ENCODE data around the gene SLC35C1.
"Not testable (repeated sequence)": the region's sequence is repeated elsewhere in the genome, so short reads cannot be mapped to it uniquely, and the experiment has no call there.

Gene SLC35C1

DNA sequence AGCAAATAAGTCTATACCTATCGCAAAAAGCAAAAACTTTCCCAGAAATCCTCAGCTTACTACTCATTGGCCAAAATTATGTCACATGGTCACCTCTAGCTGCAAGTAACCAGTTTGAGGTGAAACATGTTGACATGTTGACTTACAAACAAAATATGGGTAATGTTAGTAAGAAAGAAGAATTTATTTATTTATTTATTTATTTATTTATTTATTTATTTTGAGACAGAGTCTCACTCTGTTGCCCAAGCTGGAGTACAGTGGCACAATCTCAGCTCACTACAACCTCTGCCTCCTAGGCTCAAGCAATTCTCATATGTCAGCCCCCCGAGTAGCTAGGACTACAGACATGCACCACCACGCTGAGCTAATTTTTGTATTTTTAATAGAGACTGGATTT is 5.4 kb upstream of the SLC35C1 start:
- Mint-ChIP-seq H3K27ac (no peak overlapping the region), H3K27me3 (peaks cover 4% of the 10 kb centered on the region), H3K36me3 (ENCODE audit: low read depth) (peaks cover 6% of the 10 kb centered on the region), H3K4me1 (ENCODE audit: low read depth) (peaks cover 5% of the 10 kb centered on the region), H3K9me3 (no peaks in the 10 kb centered on the region), H3K4me3 (no peak overlapping the region)
- intact Hi-C loops (cut with micrococcal nuclease), result no loop called here

DNA sequence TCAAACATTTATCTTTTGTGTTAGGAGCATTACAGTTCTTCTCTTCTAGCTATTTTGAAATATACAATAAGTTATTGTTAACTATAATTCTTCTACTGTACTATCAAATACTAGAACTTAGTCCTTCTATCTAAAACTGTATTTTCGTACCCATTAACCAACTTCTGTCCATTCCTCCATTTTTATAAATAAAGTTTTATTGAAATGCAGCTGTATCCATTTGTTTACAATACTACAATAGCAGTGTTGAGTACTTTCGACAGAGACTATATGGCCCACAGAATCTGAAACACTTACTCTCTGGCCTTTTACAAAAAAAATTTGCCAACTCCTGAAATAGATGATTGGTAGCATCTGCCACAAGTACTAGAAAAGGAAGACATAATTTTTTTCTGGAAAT is 4.7 kb upstream of the SLC35C1 start:
- intact Hi-C loops (cut with micrococcal nuclease), result loop anchor here (5.0 to 10.0 kb wide), 2 partner anchors 653 to 1235 kb away; partner anchors contain the start of genes CD82 and PRDM11
- H3K36me3 Mint-ChIP-seq (ENCODE audit: low read depth), result peaks cover 13% of the 10 kb centered on the region
- H3K4me1 Mint-ChIP-seq (ENCODE audit: low read depth), result peaks cover 7% of the 10 kb centered on the region
- H3K27ac Mint-ChIP-seq, result no peak overlapping the region
- H3K4me3 Mint-ChIP-seq, result no peak overlapping the region
- H3K27me3 Mint-ChIP-seq, result peaks cover 3% of the 10 kb centered on the region
- H3K9me3 Mint-ChIP-seq, result no peaks in the 10 kb centered on the region

GRCh38 chr11:45801723-45802315 is 3.1 kb upstream of the SLC35C1 start:
- H3K4me1 Mint-ChIP-seq (ENCODE audit: low read depth), result peaks cover 22% of the 10 kb centered on the region
- intact Hi-C loops (cut with micrococcal nuclease), result loop anchor here (5.0 to 10.0 kb wide), 2 partner anchors 655 to 1237 kb away; partner anchors contain the start of genes CD82 and PRDM11
- H3K27ac Mint-ChIP-seq, result no peak overlapping the region
- no peaks in the 10 kb centered on the region for H3K9me3 Mint-ChIP-seq
- H3K4me3 Mint-ChIP-seq, result no peak overlapping the region
- H3K36me3 Mint-ChIP-seq (ENCODE audit: low read depth), result peaks cover 24% of the 10 kb centered on the region
- H3K27me3 Mint-ChIP-seq, result peaks cover 3% of the 10 kb centered on the region

- Mint-ChIP-seq H3K4me3 (no peak overlapping the region), H3K27ac (no peak overlapping the region)
- intact Hi-C loops (cut with micrococcal nuclease), result loop anchor here (5.0 to 10.0 kb wide), 2 partner anchors 655 to 1238 kb away; partner anchors contain the start of genes CD82 and PRDM11
These were observed 2.2 kb upstream of the SLC35C1 start for GRCh38 chr11:45802531-45803317.

GRCh38 chr11:45803971-45804760 is 783 bp upstream of the SLC35C1 start:
- Mint-ChIP-seq H3K9me3 (no peaks in the 10 kb centered on the region), H3K36me3 (ENCODE audit: low read depth) (peaks cover 43% of the 10 kb centered on the region), H3K27ac (peak overlapping the region; percentile 97), H3K4me1 (ENCODE audit: low read depth) (peaks cover 45% of the 10 kb centered on the region), H3K27me3 (peaks cover 3% of the 10 kb centered on the region), H3K4me3 (peak overlapping the region; percentile 90)
- intact Hi-C loops (cut with micrococcal nuclease), result loop anchor here (5.0 to 10.0 kb wide), 2 partner anchors 657 to 1239 kb away; partner anchors contain the start of genes CD82 and PRDM11

More at GRCh38 chr11:45802531-45803317, 2.2 kb upstream of the SLC35C1 start:
- H3K27me3 Mint-ChIP-seq, result peaks cover 3% of the 10 kb centered on the region
- peaks cover 31% of the 10 kb centered on the region for H3K4me1 Mint-ChIP-seq (ENCODE audit: low read depth)
- peaks cover 29% of the 10 kb centered on the region for H3K36me3 Mint-ChIP-seq (ENCODE audit: low read depth)
- H3K9me3 Mint-ChIP-seq, result no peaks in the 10 kb centered on the region

DNA sequence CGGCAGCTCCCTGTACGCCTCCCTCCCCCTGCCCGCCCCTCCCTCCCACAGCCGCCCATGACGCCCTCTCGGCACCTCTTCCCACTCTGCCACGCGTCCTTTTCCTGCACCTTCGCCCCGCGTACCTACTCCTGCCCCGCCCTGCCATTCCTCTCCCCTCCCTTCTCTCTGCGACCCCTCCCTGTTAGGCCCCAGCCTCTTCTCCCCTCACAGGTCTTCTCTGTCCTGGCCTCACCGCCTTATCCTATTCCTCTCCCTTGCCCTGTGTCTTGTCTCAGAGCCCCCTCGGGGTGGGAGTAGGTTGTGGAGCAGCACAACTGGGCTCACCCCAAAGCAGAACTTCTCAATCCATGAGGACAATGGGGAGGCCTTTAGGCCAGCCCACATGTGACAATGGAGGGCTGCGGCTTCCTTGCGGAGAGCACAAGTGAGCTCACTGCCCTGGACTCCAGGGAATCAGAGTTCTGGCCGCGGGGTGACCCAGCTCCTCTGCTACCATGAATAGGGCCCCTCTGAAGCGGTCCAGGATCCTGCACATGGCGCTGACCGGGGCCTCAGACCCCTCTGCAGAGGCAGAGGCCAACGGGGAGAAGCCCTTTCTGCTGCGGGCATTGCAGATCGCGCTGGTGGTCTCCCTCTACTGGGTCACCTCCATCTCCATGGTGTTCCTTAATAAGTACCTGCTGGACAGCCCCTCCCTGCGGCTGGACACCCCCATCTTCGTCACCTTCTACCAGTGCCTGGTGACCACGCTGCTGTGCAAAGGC is 539 bp downstream of the SLC35C1 start:
- H3K36me3 Mint-ChIP-seq (ENCODE audit: low read depth), result peaks cover 56% of the 10 kb centered on the region
- peak overlapping the region; percentile 97 for H3K27ac Mint-ChIP-seq
- peaks cover 3% of the 10 kb centered on the region for H3K27me3 Mint-ChIP-seq
- H3K4me1 Mint-ChIP-seq (ENCODE audit: low read depth), result peaks cover 55% of the 10 kb centered on the region
- no peaks in the 10 kb centered on the region for H3K9me3 Mint-ChIP-seq
- intact Hi-C loops (cut with micrococcal nuclease), result loop anchor here (1.0 to 10.0 kb wide), 2 partner anchors 42 to 1241 kb away; partner anchors contain the start of genes CD82 and CRY2
- H3K4me3 Mint-ChIP-seq, result peak overlapping the region; percentile 90

GRCh38 chr11:45806072-45806933 is 1.4 kb downstream of the SLC35C1 start:
- Mint-ChIP-seq H3K4me1 (ENCODE audit: low read depth) (peaks cover 55% of the 10 kb centered on the region), H3K36me3 (ENCODE audit: low read depth) (peaks cover 64% of the 10 kb centered on the region), H3K9me3 (no peaks in the 10 kb centered on the region), H3K27me3 (no peaks in the 10 kb centered on the region), H3K27ac (peak overlapping the region; percentile 97), H3K4me3 (peak overlapping the region; percentile 90)
- intact Hi-C loops (cut with micrococcal nuclease), result loop anchor here (10.0 kb wide), 1 partner anchor 1242 kb away; the partner anchor contains the start of gene CD82

- intact Hi-C loops (cut with micrococcal nuclease), result loop anchor here (10.0 kb wide), 1 partner anchor 1242 kb away; the partner anchor contains the start of gene CD82
- no peaks in the 10 kb centered on the region for H3K27me3 Mint-ChIP-seq
- no peak overlapping the region for H3K27ac Mint-ChIP-seq
- H3K4me1 Mint-ChIP-seq (ENCODE audit: low read depth), result peaks cover 55% of the 10 kb centered on the region
- H3K36me3 Mint-ChIP-seq (ENCODE audit: low read depth), result peaks cover 73% of the 10 kb centered on the region
- no peaks in the 10 kb centered on the region for H3K9me3 Mint-ChIP-seq
- peak overlapping the region; percentile 17 for H3K4me3 Mint-ChIP-seq
These were observed 2.2 kb downstream of the SLC35C1 start for GRCh38 chr11:45806937-45807791.

GRCh38 chr11:45807792-45808238 is 2.9 kb downstream of the SLC35C1 start:
- H3K4me3 Mint-ChIP-seq, result no peak overlapping the region
- peaks cover 55% of the 10 kb centered on the region for H3K4me1 Mint-ChIP-seq (ENCODE audit: low read depth)
- intact Hi-C loops (cut with micrococcal nuclease), result loop anchor here (10.0 kb wide), 1 partner anchor 1243 kb away; the partner anchor contains the start of gene CD82
- H3K9me3 Mint-ChIP-seq, result no peaks in the 10 kb centered on the region
- peaks cover 80% of the 10 kb centered on the region for H3K36me3 Mint-ChIP-seq (ENCODE audit: low read depth)
- no peaks in the 10 kb centered on the region for H3K27me3 Mint-ChIP-seq
- H3K27ac Mint-ChIP-seq, result no peak overlapping the region

DNA sequence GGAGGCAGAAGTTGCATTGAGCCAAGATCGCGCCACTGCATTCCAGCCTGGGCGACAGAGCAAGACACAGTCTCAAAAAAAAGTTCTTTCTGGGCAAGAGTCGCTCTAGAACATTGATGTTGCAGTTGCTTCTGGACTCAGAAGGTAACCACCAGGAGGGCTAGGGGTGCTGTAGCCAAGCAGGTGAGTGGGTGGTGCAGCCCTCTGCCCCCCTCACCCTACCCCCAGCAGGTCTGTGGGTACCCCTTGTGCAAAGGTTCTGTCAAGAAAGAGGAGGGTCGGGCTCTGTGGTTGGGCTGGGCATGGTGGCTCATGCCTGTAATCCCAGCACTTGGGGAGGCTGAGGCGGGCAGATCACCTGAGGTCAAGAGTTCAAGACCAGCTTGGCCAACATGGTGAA is 3.5 kb downstream of the SLC35C1 start:
- peaks cover 83% of the 10 kb centered on the region for H3K36me3 Mint-ChIP-seq (ENCODE audit: low read depth)
- not testable (repeated sequence) for H3K9me3 Mint-ChIP-seq, H3K4me3 Mint-ChIP-seq, H3K27me3 Mint-ChIP-seq, H3K27ac Mint-ChIP-seq
- peaks cover 55% of the 10 kb centered on the region for H3K4me1 Mint-ChIP-seq (ENCODE audit: low read depth)
- intact Hi-C loops (cut with micrococcal nuclease), result loop anchor here (10.0 kb wide), 1 partner anchor 1244 kb away; the partner anchor contains the start of gene CD82

DNA sequence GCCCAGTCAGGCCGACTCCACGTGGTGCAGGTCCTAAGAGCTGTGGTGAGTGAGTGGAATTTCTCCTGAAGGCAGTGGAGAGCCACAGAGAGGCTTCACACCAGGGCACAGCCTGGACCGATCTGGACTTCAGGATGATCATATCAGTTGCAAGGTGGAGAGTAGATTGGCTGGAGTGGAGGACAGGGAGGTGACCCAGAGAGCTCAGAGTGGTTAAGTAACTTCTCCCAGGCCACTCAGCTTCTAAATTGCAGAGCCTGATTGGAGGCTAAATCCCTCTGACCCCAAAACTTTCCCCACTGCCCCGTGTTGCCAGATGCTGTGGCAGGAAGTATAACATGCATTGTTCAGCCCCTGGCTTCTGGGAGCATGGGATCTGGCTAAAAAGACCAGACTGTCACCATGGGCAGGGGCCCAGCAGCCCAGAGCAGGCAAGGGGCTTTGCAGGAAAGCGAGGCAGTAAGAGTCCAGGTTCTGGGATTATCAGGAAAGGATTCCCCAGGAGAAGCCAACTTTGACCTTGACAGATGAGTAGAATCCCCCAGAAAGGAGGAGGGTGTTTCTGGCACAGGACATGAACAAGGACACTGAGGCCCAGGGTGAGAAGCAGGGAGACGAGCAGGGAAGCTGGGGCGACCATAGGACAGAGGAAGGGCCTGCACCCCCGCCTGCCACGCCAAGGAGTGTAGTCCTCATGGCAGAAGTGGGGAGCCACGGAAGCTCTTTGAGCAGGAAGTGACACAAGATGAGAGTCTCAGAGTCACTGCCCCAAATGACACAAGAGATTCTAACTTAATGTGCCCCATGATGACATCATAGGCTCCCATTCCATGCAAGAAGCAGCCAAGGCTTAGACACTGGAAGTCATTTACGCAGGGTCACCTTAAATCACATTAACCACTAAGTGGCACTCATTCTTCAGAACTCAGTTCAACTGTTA is 4.8 kb downstream of the SLC35C1 start:
- intact Hi-C loops (cut with micrococcal nuclease), result loop anchor here (10.0 kb wide), 1 partner anchor 1245 kb away; the partner anchor contains the start of gene CD82
- H3K9me3 Mint-ChIP-seq, result no peaks in the 10 kb centered on the region
- H3K27ac Mint-ChIP-seq, result peak overlapping the region; percentile 10
- no peak overlapping the region for H3K4me3 Mint-ChIP-seq
- peaks cover 75% of the 10 kb centered on the region for H3K36me3 Mint-ChIP-seq (ENCODE audit: low read depth)
- H3K27me3 Mint-ChIP-seq, result no peaks in the 10 kb centered on the region
- H3K4me1 Mint-ChIP-seq (ENCODE audit: low read depth), result peaks cover 49% of the 10 kb centered on the region

Measured in dendritic cell treated with granulocyte-macrophage colony-stimulating factor and Interleukin-4, amounts not matched to agents 40 ng/mL and 50 ng/mL, for 4 days (primary cell).